ENCODE data around the gene FRZB.

The FRZB gene

GRCh38 chr2:182866461-182867406 is at the start of gene FRZB:
Gene FRZB (minus strand): TSS chr2:182866637. CDS start chr2:182866552, 85 bp downstream.
- peak; percentile 93 for ATAC-seq
- no peak for TF ChIP-seq TSHZ2 (CRISPR knock-in tag; IDR thresholded peaks at IDR 0.05)
- TF ChIP-seq PATZ1 (CRISPR knock-in tag; IDR thresholded peaks at IDR 0.05; ENCODE audit: borderline replicate concordance) = no peak
- no peak for TF ChIP-seq RARB (CRISPR knock-in tag; IDR thresholded peaks at IDR 0.05)
- no peak for TF ChIP-seq ZFP3 (CRISPR knock-in tag; IDR thresholded peaks at IDR 0.05)
- TF ChIP-seq OSR1 (CRISPR knock-in tag; IDR thresholded peaks at IDR 0.05) = no peak
- no peak for TF ChIP-seq CSRNP3 (CRISPR knock-in tag; IDR thresholded peaks at IDR 0.05)
- no peak for TF ChIP-seq TCF4 (CRISPR knock-in tag; IDR thresholded peaks at IDR 0.05; ENCODE audit: borderline replicate concordance)
- TF ChIP-seq CSDC2 (CRISPR knock-in tag; IDR thresholded peaks at IDR 0.05) = no peak
- TF ChIP-seq GLIS3 (CRISPR knock-in tag; IDR thresholded peaks at IDR 0.05) = no peak
- TF ChIP-seq ZNF8 (CRISPR knock-in tag; IDR thresholded peaks at IDR 0.05) = no peak
- no peak for TF ChIP-seq SNAI2 (CRISPR knock-in tag; IDR thresholded peaks at IDR 0.05)
- TF ChIP-seq ISL1 (CRISPR knock-in tag; IDR thresholded peaks at IDR 0.05) = no peak

GRCh38 chr2:182915369-182916326 is 49.2 kb upstream of the FRZB start:
- peak; percentile 80 for TF ChIP-seq ISL1 (CRISPR knock-in tag; IDR thresholded peaks at IDR 0.05)
- TF ChIP-seq ZC3H10 (CRISPR knock-in tag; IDR thresholded peaks at IDR 0.05) = no peak
- no peak for TF ChIP-seq CREB5 (CRISPR knock-in tag; IDR thresholded peaks at IDR 0.05; ENCODE audit: low read depth)
- peak; percentile 65; the same call in 1 of the 2 replicates for TF ChIP-seq TOX (CRISPR knock-in tag; IDR thresholded peaks at IDR 0.05; ENCODE audit: borderline replicate concordance)
- no peak for TF ChIP-seq ZNF565 (CRISPR knock-in tag; conservative IDR thresholded peaks at IDR 0.05; ENCODE audit: low read depth)
- peak; percentile 99 for ATAC-seq

GRCh38 chr2:182914852-182915251 is 48.4 kb upstream of the FRZB start:
- ATAC-seq = peak; percentile 4
- no peak for TF ChIP-seq GLIS3 (CRISPR knock-in tag; IDR thresholded peaks at IDR 0.05)
- no peak for TF ChIP-seq ZFP30 (CRISPR knock-in tag; IDR thresholded peaks at IDR 0.05)

- ATAC-seq = no peak
- no peak for TF ChIP-seq TOX (CRISPR knock-in tag; IDR thresholded peaks at IDR 0.05; ENCODE audit: borderline replicate concordance)
- no peak for TF ChIP-seq PATZ1 (CRISPR knock-in tag; IDR thresholded peaks at IDR 0.05; ENCODE audit: borderline replicate concordance)
- TF ChIP-seq ARNTL (CRISPR knock-in tag; IDR thresholded peaks at IDR 0.05; ENCODE audit: borderline replicate concordance, low read depth) = no peak
- TF ChIP-seq ZFP30 (CRISPR knock-in tag; IDR thresholded peaks at IDR 0.05) = no peak
- no peak for TF ChIP-seq TCF4 (CRISPR knock-in tag; IDR thresholded peaks at IDR 0.05; ENCODE audit: borderline replicate concordance)
- TF ChIP-seq POU6F1 (CRISPR knock-in tag; IDR thresholded peaks at IDR 0.05; ENCODE audit: borderline replicate concordance, low read depth) = no peak
- no peak for TF ChIP-seq ISL1 (CRISPR knock-in tag; IDR thresholded peaks at IDR 0.05)
- no peak for TF ChIP-seq ZNF70 (CRISPR knock-in tag; IDR thresholded peaks at IDR 0.05)
- no peak for TF ChIP-seq CSDC2 (CRISPR knock-in tag; IDR thresholded peaks at IDR 0.05)
- TF ChIP-seq GLIS3 (CRISPR knock-in tag; IDR thresholded peaks at IDR 0.05) = no peak
- TF ChIP-seq RARB (CRISPR knock-in tag; IDR thresholded peaks at IDR 0.05) = no peak
- TF ChIP-seq OSR1 (CRISPR knock-in tag; IDR thresholded peaks at IDR 0.05) = no peak
Measured at GRCh38 chr2:182913064-182913463, 46.6 kb upstream of the FRZB start.

Data from SK-N-SH treated with all-trans-retinoic acid at 6 μM for 48 hours (cell line).